ENCODE measurements around the gene DNAJC25. TPM values are rescaled to one million over a fixed set of nuclear protein-coding genes. Genes with fewer than 3 reads are reported as not detected.
A peak's percentile ranks its signal among the peaks of the same experiment; 100 is the strongest.

The DNAJC25 gene
- 1 to 10 TPM; 5.3 to 8.7 TPM for total RNA-seq

- peak in 1 of 2 donors; percentile 12 for TF ChIP-seq CTCF (IDR thresholded peaks at IDR 0.05)
- Histone ChIP-seq H3K27ac (peak within 1 kb of the TSS; percentile 86 to 88), H3K27me3 (no peaks in the 10 kb centered on the region), H3K36me3 (no peaks in the 10 kb centered on the region), H3K4me3 (peak within 1 kb of the TSS; percentile 69 to 84), H3K4me1 (peaks cover 0 to 34% of the 10 kb centered on the region in 2 donors), H3K9me3 (no peaks in the 10 kb centered on the region)
- DNase-seq (ENCODE audit: low spot score), result peak; percentile 98
Observed at GRCh38 chr9:111631214-111631971, at the start of gene DNAJC25. DNAJC25 (plus strand) TSS chr9:111631334; CDS start chr9:111631408, 74 bp downstream.

GRCh38 chr9:111582888-111583287 lies 48.2 kb upstream of the DNAJC25 start:
- Histone ChIP-seq H3K36me3 (peaks cover 50% of the 10 kb centered on the region), H3K27me3 (no peaks in the 10 kb centered on the region), H3K4me3 (no peak overlapping the region), H3K9me3 (no peaks in the 10 kb centered on the region), H3K27ac (no peak overlapping the region), H3K4me1 (no peaks in the 10 kb centered on the region)
- TF ChIP-seq CTCF (IDR thresholded peaks at IDR 0.05), result no peak
- DNase-seq (ENCODE audit: low spot score), result no peak

- Histone ChIP-seq H3K4me1 (no peaks in the 10 kb centered on the region), H3K27ac (no peak overlapping the region), H3K27me3 (no peaks in the 10 kb centered on the region), H3K9me3 (no peaks in the 10 kb centered on the region), H3K4me3 (no peak overlapping the region), H3K36me3 (peaks cover 43% of the 10 kb centered on the region)
- DNase-seq (ENCODE audit: low spot score), result no peak
- TF ChIP-seq CTCF (IDR thresholded peaks at IDR 0.05), result no peak
Observed at GRCh38 chr9:111586378-111586777, 44.8 kb upstream of the DNAJC25 start.

GRCh38 chr9:111588846-111589245 lies 42.3 kb upstream of the DNAJC25 start:
- H3K36me3 ChIP-seq, result peaks cover 41% of the 10 kb centered on the region
- no peaks in the 10 kb centered on the region for H3K9me3 ChIP-seq
- H3K4me3 ChIP-seq, result no peak overlapping the region
- no peaks in the 10 kb centered on the region for H3K4me1 ChIP-seq
- no peak for DNase-seq (ENCODE audit: low spot score)
- TF ChIP-seq CTCF (IDR thresholded peaks at IDR 0.05), result no peak
- H3K27ac ChIP-seq, result no peak overlapping the region
- H3K27me3 ChIP-seq, result no peaks in the 10 kb centered on the region

- H3K9me3 ChIP-seq, result no peaks in the 10 kb centered on the region
- H3K27ac ChIP-seq, result peak overlapping the region; percentile 85 to 86
- H3K4me3 ChIP-seq, result peak overlapping the region; percentile 64 to 76
- H3K27me3 ChIP-seq, result no peaks in the 10 kb centered on the region
- peak; percentile 62 to 84 for TF ChIP-seq CTCF (IDR thresholded peaks at IDR 0.05)
- peak; percentile 66 for DNase-seq (ENCODE audit: low spot score)
- peaks cover 33% of the 10 kb centered on the region for H3K36me3 ChIP-seq
- H3K4me1 ChIP-seq, result peaks cover 0 to 6% of the 10 kb centered on the region in 2 donors
Observed at GRCh38 chr9:111597852-111598732, 33.0 kb upstream of the DNAJC25 start.

Measured in right atrium auricular region (tissue), 2 donors.